H1 (cell line): ENCODE data around the gene SV2A. TPM values are rescaled to one million over a fixed set of nuclear protein-coding genes. Genes with fewer than 3 reads are reported as not detected.
"Not testable (repeated sequence)": the region's sequence is repeated elsewhere in the genome, so short reads cannot be mapped to it uniquely, and the experiment has no call there.

Experiments used
- CTCF ChIA-PET: fragments of 300-600 bp; sonication (Branson Sonifier 250); formaldehyde crosslinking; loops from one replicate; lab custom pipeline; 2021; ENCODE audit not compliant: partially characterized antibody; lab: Charles Lee
- POLR2A ChIA-PET: fragments of 300-600 bp; sonication (Branson Sonifier 250); formaldehyde crosslinking; loops from one replicate; lab custom pipeline; 2021; ENCODE audit warnings: inconsistent platforms; ENCODE audit not compliant: partially characterized antibody; lab: Charles Lee
- DNase-seq, 2 experiments: peaks; one replicate each; pipeline versions ENCODE4 v3.0.0 to v3.0.0-alpha.2; 2010 to 2022; ENCODE audit warnings: low spot score in 2 of 2, low read depth in 1 of 2, mixed read lengths in 1 of 2
- FAIRE-seq: peaks from 2 replicates; lab custom pipeline; 2011; peaks lifted over from hg19 to GRCh38; lab: Jason Lieb, UNC
- H2AFZ ChIP-seq: 2 replicates; pipeline ENCODE4 v1.8.1; 2012; ENCODE audit warnings: low read length, inconsistent platforms
- H2AK5ac ChIP-seq: 2 replicates; pipeline ENCODE4 v1.6.1; 2013; ENCODE audit warnings: low read depth, low read length
- H2BK120ac ChIP-seq: replicated peaks from 2 replicates; pipeline ENCODE3; 2013; ENCODE audit warnings: low read depth, low read length, inconsistent platforms
- H2BK12ac ChIP-seq: 2 replicates; pipeline ENCODE4 v1.6.1; 2013; ENCODE audit warnings: low read depth, low read length
- H2BK15ac ChIP-seq: 2 replicates; pipeline ENCODE4 v1.6.1; 2013; ENCODE audit warnings: low read length
- H2BK20ac ChIP-seq: 2 replicates; pipeline ENCODE4 v1.6.1; 2013; ENCODE audit warnings: low read length
- H2BK5ac ChIP-seq: 2 replicates; pipeline ENCODE4 v1.6.1; 2013; ENCODE audit warnings: low read depth, low read length
- H3K14ac ChIP-seq: 2 replicates; pipeline ENCODE4 v1.6.1; 2013; ENCODE audit warnings: inconsistent platforms; ENCODE audit not compliant: insufficient read length
- H3K18ac ChIP-seq: 2 replicates; pipeline ENCODE4 v1.6.1; 2013; ENCODE audit warnings: low read length; ENCODE audit errors: extremely low read depth
- H3K23ac ChIP-seq: 2 replicates; pipeline ENCODE4 v1.6.1; 2013; ENCODE audit warnings: inconsistent platforms; ENCODE audit not compliant: insufficient read length
- H3K23me2 ChIP-seq: 2 replicates; pipeline ENCODE4 v1.6.1; 2013; ENCODE audit warnings: low read depth, low read length
- H3K27ac ChIP-seq: 2 replicates; pipeline ENCODE4 v1.6.1; 2011; ENCODE audit warnings: low read depth, low read length, inconsistent platforms
- H3K27me3 ChIP-seq, 4 experiments: replicated peaks in 1 of 4; 1 replicate in 1 of 4; 2 replicates in 3 of 4; pipeline versions ENCODE4 v1.6.1 to v1.8.1; 2011 to 2013; ENCODE audit warnings: low read length in 3 of 4, mild to moderate bottlenecking in 3 of 4, inconsistent platforms in 2 of 4, mixed read lengths in 2 of 4, moderate library complexity in 1 of 4; ENCODE audit not compliant: control insufficient read depth in 3 of 4, insufficient read depth in 3 of 4; ENCODE audit errors: extremely low read depth in 1 of 4
- H3K36me3 ChIP-seq, 4 experiments: 2 replicates each; pipeline versions ENCODE4 v1.6.1 to v1.8.1; 2011 to 2013; ENCODE audit warnings: mild to moderate bottlenecking in 4 of 4, low read length in 3 of 4, moderate library complexity in 2 of 4, control low read depth in 1 of 4, inconsistent platforms in 1 of 4; ENCODE audit not compliant: insufficient read depth in 4 of 4, control insufficient read depth in 2 of 4
- H3K4ac ChIP-seq: replicated peaks from 2 replicates; pipeline ENCODE3; 2013; ENCODE audit warnings: low read length, low read depth, mixed read lengths, inconsistent platforms; ENCODE audit not compliant: insufficient read length
- H3K4me1 ChIP-seq, 4 experiments: replicated peaks in 1 of 4; 1 replicate in 1 of 4; 2 replicates in 3 of 4; pipeline versions ENCODE4 v1.6.1 to v1.8.1; 2011 to 2013; ENCODE audit warnings: low read length in 3 of 4, inconsistent platforms in 2 of 4, mixed read lengths in 1 of 4; ENCODE audit not compliant: insufficient read depth in 4 of 4, control insufficient read depth in 3 of 4
- H3K4me2 ChIP-seq, 2 experiments: 2 replicates each; pipeline versions ENCODE4 v1.6.1 to v1.8.1; 2011 to 2013; ENCODE audit warnings: low read depth in 2 of 2, low read length in 2 of 2, control low read depth in 1 of 2, inconsistent platforms in 1 of 2, mild to moderate bottlenecking in 1 of 2; ENCODE audit not compliant: insufficient read depth in 1 of 2
- H3K4me3 ChIP-seq, 4 experiments: fragments of 200-600, 300-600 bp in 1 of 4; sonication (generic), shearing (Covaris generic), sonication (Bioruptor Twin) in 1 of 4; 2 replicates each; pipeline versions ENCODE4 v1.5.1 to v1.8.1; 2011 to 2016; ENCODE audit warnings: low read length in 4 of 4, low read depth in 3 of 4, control low read depth in 2 of 4, inconsistent platforms in 2 of 4, mild to moderate bottlenecking in 2 of 4, mixed read lengths in 1 of 4, moderate library complexity in 1 of 4; ENCODE audit not compliant: insufficient read depth in 2 of 4; ENCODE audit errors: extremely low read depth in 1 of 4
- H3K56ac ChIP-seq: replicated peaks from 2 replicates; pipeline ENCODE3; 2013; ENCODE audit warnings: low read depth, mild to moderate bottlenecking, mixed read lengths, low read length, inconsistent platforms; ENCODE audit not compliant: insufficient read length
- H3K79me1 ChIP-seq: 2 replicates; pipeline ENCODE4 v1.6.1; 2013; ENCODE audit warnings: low read depth, low read length, control low read depth
- H3K79me2 ChIP-seq, 2 experiments: 2 replicates each; pipeline versions ENCODE4 v1.6.1 to v1.8.1; 2012 to 2013; ENCODE audit warnings: low read length in 2 of 2, mild to moderate bottlenecking in 2 of 2, inconsistent platforms in 1 of 2; ENCODE audit not compliant: insufficient read depth in 2 of 2, control insufficient read depth in 1 of 2
- H3K9ac ChIP-seq, 4 experiments: replicated peaks in 1 of 4; 1 replicate in 1 of 4; 2 replicates in 3 of 4; pipeline versions ENCODE4 v1.6.1 to v1.8.1; 2011 to 2013; ENCODE audit warnings: low read depth in 3 of 4, low read length in 3 of 4, control low read depth in 2 of 4, mild to moderate bottlenecking in 2 of 4, moderate library complexity in 2 of 4, inconsistent platforms in 1 of 4; ENCODE audit errors: extremely low read depth in 1 of 4
- H3K9me3 ChIP-seq, 2 experiments: 2 replicates each; pipeline versions ENCODE4 v1.6.1 to v1.8.1; 2012 to 2013; ENCODE audit warnings: mild to moderate bottlenecking in 2 of 2, moderate library complexity in 2 of 2, control low read depth in 1 of 2, inconsistent platforms in 1 of 2, low read depth in 1 of 2, low read length in 1 of 2, mixed read lengths in 1 of 2; ENCODE audit not compliant: insufficient read depth in 2 of 2
- H4K20me1 ChIP-seq, 2 experiments: replicated peaks in 1 of 2; 2 replicates each; pipeline versions ENCODE3 to v1.8.1; 2011 to 2013; ENCODE audit warnings: inconsistent platforms in 2 of 2, low read length in 2 of 2, mild to moderate bottlenecking in 1 of 2; ENCODE audit not compliant: insufficient read depth in 2 of 2, control insufficient read depth in 1 of 2
- H4K5ac ChIP-seq: 2 replicates; pipeline ENCODE4 v1.6.1; 2013; ENCODE audit warnings: low read length, low read depth, mixed read lengths, inconsistent platforms; ENCODE audit not compliant: insufficient read length
- H4K8ac ChIP-seq: 2 replicates; pipeline ENCODE4 v1.8.0; 2013; ENCODE audit warnings: mild to moderate bottlenecking, moderate library complexity, low read length, inconsistent platforms; ENCODE audit not compliant: insufficient read depth; ENCODE audit errors: extremely low read depth
- H4K91ac ChIP-seq: replicated peaks from 2 replicates; pipeline ENCODE3; 2013; ENCODE audit warnings: low read length, mixed read lengths, inconsistent platforms; ENCODE audit not compliant: insufficient read length
- WGBS, 2 experiments: shearing (Covaris generic) in 1 of 2; methylation state at CpG; one replicate each; pipeline versions ENCODE4 v1.1.6 to v1.1.7; 2013 to 2015; ENCODE audit warnings: low lambda C conversion rate in 2 of 2, mixed read lengths in 2 of 2, inconsistent platforms in 1 of 2, low coverage in 1 of 2, missing lambda C conversion rate in 1 of 2; ENCODE audit not compliant: insufficient replicate concordance in 2 of 2, insufficient coverage in 1 of 2, insufficient read length in 1 of 2; ENCODE audit errors: extremely low coverage in 1 of 2, missing lambda C conversion rate in 1 of 2; 5-methylcytosine and 5-hydroxymethylcytosine counted together
- polyA plus RNA-seq, 7 experiments: library from polyadenylated mRNA; depleted of rRNA in 3 of 7; stranded (reverse) in 5 of 7; unstranded in 2 of 7; fragments of >200 nt in 5 of 7; fragments of 200-250 nt in 2 of 7; gene quantifications; 1 replicate in 5 of 7; 2 replicates in 1 of 7; 4 replicates in 1 of 7; pipeline versions ENCODE4 v1.2.1 to v1.2.3, GENCODE V29; 2011 to 2013; ENCODE audit warnings: missing spikeins in 2 of 7, mixed read lengths in 2 of 7
- total RNA-seq: library from RNA; stranded (reverse); fragmentation: NEBNext Ultra II Directional; extraction: Animal tissue kit (Norgen Biotek cat#: 25700); gene quantifications from 2 replicates; pipeline ENCODE4 v1.2.1, GENCODE V29; 2021

SV2A gene
- total and polyA plus RNA-seq, 2 of the 8 experiments (the other 6 are each of a cell fraction or from before 2014, with no cell fraction given): 41.8 to 51.8 TPM

GRCh38 chr1:149860684-149861496 lies 56.8 kb downstream of the SV2A start:
- H3K4me3 ChIP-seq, H3K23ac ChIP-seq, POLR2A ChIA-PET, CTCF ChIA-PET, H3K23me2 ChIP-seq, H3K36me3 ChIP-seq, H3K9ac ChIP-seq, H3K18ac ChIP-seq, H3K4me1 ChIP-seq, H2BK15ac ChIP-seq, H2BK5ac ChIP-seq, H2BK20ac ChIP-seq, H3K79me2 ChIP-seq, H3K14ac ChIP-seq, H4K20me1 ChIP-seq, H3K79me1 ChIP-seq, H2AFZ ChIP-seq, H3K9me3 ChIP-seq, H3K27me3 ChIP-seq, H3K4ac ChIP-seq, DNase-seq, H2BK120ac ChIP-seq, FAIRE-seq, H3K4me2 ChIP-seq, H4K91ac ChIP-seq, H2BK12ac ChIP-seq, H2AK5ac ChIP-seq, H4K5ac ChIP-seq, H4K8ac ChIP-seq, H3K56ac ChIP-seq, H3K27ac ChIP-seq: not testable (repeated sequence)
- no CpG with 5 or more reads among the region's 55 CpGs for WGBS, 2 experiments

GRCh38 chr1:149860271-149860670 lies 57.4 kb downstream of the SV2A start:
- H3K27me3 ChIP-seq, H3K18ac ChIP-seq, H4K20me1 ChIP-seq, H2BK20ac ChIP-seq, H3K4me2 ChIP-seq, POLR2A ChIA-PET, H2AK5ac ChIP-seq, H3K36me3 ChIP-seq, H3K56ac ChIP-seq, H2BK5ac ChIP-seq, H2AFZ ChIP-seq, H4K8ac ChIP-seq, H3K23ac ChIP-seq, FAIRE-seq, H2BK120ac ChIP-seq, H3K9me3 ChIP-seq, H2BK15ac ChIP-seq, H3K4me1 ChIP-seq, H3K27ac ChIP-seq, DNase-seq, H4K5ac ChIP-seq, H3K9ac ChIP-seq, H3K23me2 ChIP-seq, CTCF ChIA-PET, H3K4ac ChIP-seq, H3K79me1 ChIP-seq, H3K14ac ChIP-seq, H3K79me2 ChIP-seq, H3K4me3 ChIP-seq, H4K91ac ChIP-seq, H2BK12ac ChIP-seq: not testable (repeated sequence)
- WGBS, 2 experiments: no CpG with 5 or more reads among the region's 15 CpGs
